GM21423 (cell line): ENCODE measurements around the gene DNAJC4.

Source experiments
- ATAC-seq: cut with Tn5 transposase; IDR thresholded peaks from one replicate; pipeline ENCODE4 v1.9.1; 2021; ENCODE audit warnings: mild to moderate bottlenecking, moderate library complexity; ENCODE audit not compliant: unreplicated experiment

Gene DNAJC4

GRCh38 chr11:64227405-64227956 lies 2.9 kb upstream of the DNAJC4 start:
- ATAC-seq: no peak

GRCh38 chr11:64229090-64229743 lies 1.1 kb upstream of the DNAJC4 start:
- no peak for ATAC-seq

GRCh38 chr11:64229744-64230170 lies 591 bp upstream of the DNAJC4 start:
- ATAC-seq: no peak

- no peak for ATAC-seq
Measured at GRCh38 chr11:64230985-64231365, 627 bp downstream of the DNAJC4 start.

GRCh38 chr11:64231546-64231945 lies 1.2 kb downstream of the DNAJC4 start:
- ATAC-seq: no peak

- ATAC-seq: no peak
Measured at GRCh38 chr11:64232182-64232966, 2.0 kb downstream of the DNAJC4 start.

- no peak for ATAC-seq
Measured at GRCh38 chr11:64232967-64233315, 2.6 kb downstream of the DNAJC4 start.

- peak; percentile 37 for ATAC-seq
Measured at GRCh38 chr11:64233913-64234586, 3.7 kb downstream of the DNAJC4 start, which contains the start of gene VEGFB. VEGFB (plus strand) TSS chr11:64234584; CDS start chr11:64234834, 250 bp downstream.

GRCh38 chr11:64234647-64235379 lies 4.5 kb downstream of the DNAJC4 start:
- ATAC-seq: no peak

GRCh38 chr11:64235437-64236161 lies 5.3 kb downstream of the DNAJC4 start:
- no peak for ATAC-seq

GRCh38 chr11:64237484-64237951 lies 7.2 kb downstream of the DNAJC4 start:
- no peak for ATAC-seq

GRCh38 chr11:64238076-64238475 lies 7.7 kb downstream of the DNAJC4 start:
- ATAC-seq: no peak

- no peak for ATAC-seq
Measured at GRCh38 chr11:64238999-64239398, 8.7 kb downstream of the DNAJC4 start.

GRCh38 chr11:64239662-64240434 lies 9.5 kb downstream of the DNAJC4 start:
- no peak for ATAC-seq

- peak; percentile 47 for ATAC-seq
Measured at GRCh38 chr11:64240435-64241240, 10.3 kb downstream of the DNAJC4 start, which contains the start of gene FKBP2. FKBP2 (plus strand) TSS chr11:64241095; CDS start chr11:64242388, 1,293 bp downstream.

- ATAC-seq: peak; percentile 72
Measured at GRCh38 chr11:64241241-64241490, 10.8 kb downstream of the DNAJC4 start.

GRCh38 chr11:64241491-64242374 lies 11.4 kb downstream of the DNAJC4 start:
- ATAC-seq: peak; percentile 2
